Liver (tissue), 3 donors: ENCODE measurements around the gene FBN3.

ENCODE experiments used
- EGR1 ChIP-seq, 2 donors: IDR thresholded peaks; 2 replicates each; pipeline ENCODE4 v1.6.1; 2016 to 2018; ENCODE audit warnings: antibody characterized with exemption in 2 of 2, low read depth in 2 of 2
- GABPA ChIP-seq, 2 donors: IDR thresholded peaks in 1 of 2; conservative IDR thresholded peaks in 1 of 2; 2 replicates each; pipeline ENCODE4 v1.6.1; 2016; ENCODE audit warnings: antibody characterized with exemption in 2 of 2, mild to moderate bottlenecking in 1 of 2, moderate library complexity in 1 of 2
- RXRA ChIP-seq, 2 donors: IDR thresholded peaks; 2 replicates each; pipeline ENCODE4 v1.6.1; 2017 to 2018; ENCODE audit warnings: antibody characterized with exemption in 2 of 2, mild to moderate bottlenecking in 1 of 2
- TAF1 ChIP-seq: conservative IDR thresholded peaks from 2 replicates; pipeline ENCODE4 v1.6.1; 2016; ENCODE audit warnings: antibody characterized with exemption, mild to moderate bottlenecking
- TF ChIP-seq, protein P1 (sequence below): fragments of 150-350 bp; IDR thresholded peaks from 2 replicates; pipeline ENCODE4 v1.5.1; 2017; ENCODE audit warnings: improper control_type of control experiment, low read depth, low read length; ENCODE audit not compliant: missing input control
- TF ChIP-seq, protein P2 (sequence below): IDR thresholded peaks from 2 replicates; pipeline ENCODE4 v1.6.1; 2016; ENCODE audit warnings: antibody characterized with exemption
- TF ChIP-seq, protein P3 (sequence below): IDR thresholded peaks from 2 replicates; pipeline ENCODE4 v1.6.1; 2016; ENCODE audit warnings: antibody characterized with exemption, mild to moderate bottlenecking
- TF ChIP-seq, protein P4 (sequence below): IDR thresholded peaks from 2 replicates; pipeline ENCODE4 v1.6.1; 2016; ENCODE audit warnings: antibody characterized with exemption
- donor health status: healthy.
- donor health status: healthy.

DNA sequence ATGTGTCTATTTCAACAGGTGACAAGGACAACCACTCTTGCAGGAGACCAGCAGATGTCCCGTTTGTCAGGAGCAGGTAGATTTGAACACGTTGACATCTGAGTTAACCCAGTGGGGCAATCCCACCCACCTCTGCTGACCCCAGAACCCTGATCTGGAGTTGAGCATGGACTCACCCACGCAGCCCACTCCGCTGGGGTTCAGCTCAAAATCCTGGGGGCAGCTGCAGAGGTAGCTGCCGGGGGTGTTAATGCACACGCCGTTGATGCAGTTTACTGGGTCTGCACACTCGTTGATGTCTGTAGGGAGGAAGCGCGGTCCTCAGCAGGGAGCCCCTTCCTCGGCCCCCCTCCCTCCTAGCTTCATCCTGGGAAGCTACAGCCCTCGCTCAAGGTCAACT lies 39.9 kb downstream of the FBN3 start:
- TF ChIP-seq, protein P1, sequence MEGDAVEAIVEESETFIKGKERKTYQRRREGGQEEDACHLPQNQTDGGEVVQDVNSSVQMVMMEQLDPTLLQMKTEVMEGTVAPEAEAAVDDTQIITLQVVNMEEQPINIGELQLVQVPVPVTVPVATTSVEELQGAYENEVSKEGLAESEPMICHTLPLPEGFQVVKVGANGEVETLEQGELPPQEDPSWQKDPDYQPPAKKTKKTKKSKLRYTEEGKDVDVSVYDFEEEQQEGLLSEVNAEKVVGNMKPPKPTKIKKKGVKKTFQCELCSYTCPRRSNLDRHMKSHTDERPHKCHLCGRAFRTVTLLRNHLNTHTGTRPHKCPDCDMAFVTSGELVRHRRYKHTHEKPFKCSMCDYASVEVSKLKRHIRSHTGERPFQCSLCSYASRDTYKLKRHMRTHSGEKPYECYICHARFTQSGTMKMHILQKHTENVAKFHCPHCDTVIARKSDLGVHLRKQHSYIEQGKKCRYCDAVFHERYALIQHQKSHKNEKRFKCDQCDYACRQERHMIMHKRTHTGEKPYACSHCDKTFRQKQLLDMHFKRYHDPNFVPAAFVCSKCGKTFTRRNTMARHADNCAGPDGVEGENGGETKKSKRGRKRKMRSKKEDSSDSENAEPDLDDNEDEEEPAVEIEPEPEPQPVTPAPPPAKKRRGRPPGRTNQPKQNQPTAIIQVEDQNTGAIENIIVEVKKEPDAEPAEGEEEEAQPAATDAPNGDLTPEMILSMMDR = no peak
- TF ChIP-seq RXRA (IDR thresholded peaks at IDR 0.05) = no peak
- TF ChIP-seq GABPA (IDR thresholded peaks at IDR 0.05 in 1 of 2, conservative IDR thresholded peaks at IDR 0.05 in 1 of 2) = no peak
- no peak for TF ChIP-seq EGR1 (IDR thresholded peaks at IDR 0.05; ENCODE audit: low read depth in 2 of 2)
- TF ChIP-seq, protein P2, sequence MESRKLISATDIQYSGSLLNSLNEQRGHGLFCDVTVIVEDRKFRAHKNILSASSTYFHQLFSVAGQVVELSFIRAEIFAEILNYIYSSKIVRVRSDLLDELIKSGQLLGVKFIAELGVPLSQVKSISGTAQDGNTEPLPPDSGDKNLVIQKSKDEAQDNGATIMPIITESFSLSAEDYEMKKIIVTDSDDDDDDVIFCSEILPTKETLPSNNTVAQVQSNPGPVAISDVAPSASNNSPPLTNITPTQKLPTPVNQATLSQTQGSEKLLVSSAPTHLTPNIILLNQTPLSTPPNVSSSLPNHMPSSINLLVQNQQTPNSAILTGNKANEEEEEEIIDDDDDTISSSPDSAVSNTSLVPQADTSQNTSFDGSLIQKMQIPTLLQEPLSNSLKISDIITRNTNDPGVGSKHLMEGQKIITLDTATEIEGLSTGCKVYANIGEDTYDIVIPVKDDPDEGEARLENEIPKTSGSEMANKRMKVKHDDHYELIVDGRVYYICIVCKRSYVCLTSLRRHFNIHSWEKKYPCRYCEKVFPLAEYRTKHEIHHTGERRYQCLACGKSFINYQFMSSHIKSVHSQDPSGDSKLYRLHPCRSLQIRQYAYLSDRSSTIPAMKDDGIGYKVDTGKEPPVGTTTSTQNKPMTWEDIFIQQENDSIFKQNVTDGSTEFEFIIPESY = no peak
- TF ChIP-seq, protein P3, sequence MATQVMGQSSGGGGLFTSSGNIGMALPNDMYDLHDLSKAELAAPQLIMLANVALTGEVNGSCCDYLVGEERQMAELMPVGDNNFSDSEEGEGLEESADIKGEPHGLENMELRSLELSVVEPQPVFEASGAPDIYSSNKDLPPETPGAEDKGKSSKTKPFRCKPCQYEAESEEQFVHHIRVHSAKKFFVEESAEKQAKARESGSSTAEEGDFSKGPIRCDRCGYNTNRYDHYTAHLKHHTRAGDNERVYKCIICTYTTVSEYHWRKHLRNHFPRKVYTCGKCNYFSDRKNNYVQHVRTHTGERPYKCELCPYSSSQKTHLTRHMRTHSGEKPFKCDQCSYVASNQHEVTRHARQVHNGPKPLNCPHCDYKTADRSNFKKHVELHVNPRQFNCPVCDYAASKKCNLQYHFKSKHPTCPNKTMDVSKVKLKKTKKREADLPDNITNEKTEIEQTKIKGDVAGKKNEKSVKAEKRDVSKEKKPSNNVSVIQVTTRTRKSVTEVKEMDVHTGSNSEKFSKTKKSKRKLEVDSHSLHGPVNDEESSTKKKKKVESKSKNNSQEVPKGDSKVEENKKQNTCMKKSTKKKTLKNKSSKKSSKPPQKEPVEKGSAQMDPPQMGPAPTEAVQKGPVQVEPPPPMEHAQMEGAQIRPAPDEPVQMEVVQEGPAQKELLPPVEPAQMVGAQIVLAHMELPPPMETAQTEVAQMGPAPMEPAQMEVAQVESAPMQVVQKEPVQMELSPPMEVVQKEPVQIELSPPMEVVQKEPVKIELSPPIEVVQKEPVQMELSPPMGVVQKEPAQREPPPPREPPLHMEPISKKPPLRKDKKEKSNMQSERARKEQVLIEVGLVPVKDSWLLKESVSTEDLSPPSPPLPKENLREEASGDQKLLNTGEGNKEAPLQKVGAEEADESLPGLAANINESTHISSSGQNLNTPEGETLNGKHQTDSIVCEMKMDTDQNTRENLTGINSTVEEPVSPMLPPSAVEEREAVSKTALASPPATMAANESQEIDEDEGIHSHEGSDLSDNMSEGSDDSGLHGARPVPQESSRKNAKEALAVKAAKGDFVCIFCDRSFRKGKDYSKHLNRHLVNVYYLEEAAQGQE = no peak
- no peak for TF ChIP-seq TAF1
- TF ChIP-seq, protein P4, sequence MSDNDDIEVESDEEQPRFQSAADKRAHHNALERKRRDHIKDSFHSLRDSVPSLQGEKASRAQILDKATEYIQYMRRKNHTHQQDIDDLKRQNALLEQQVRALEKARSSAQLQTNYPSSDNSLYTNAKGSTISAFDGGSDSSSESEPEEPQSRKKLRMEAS = no peak
